ACC112 (cell line): Measurements from ENCODE around the gene TMEM151B.
"Not testable (repeated sequence)": the region's sequence is repeated elsewhere in the genome, so short reads cannot be mapped to it uniquely, and the experiment has no call there.

Experiments used
- H2AFZ ChIP-seq: fragments of 200-600 bp; sonication (generic); one replicate; pipeline ENCODE4 v1.6.0; 2017; ENCODE audit warnings: antibody characterized with exemption, low read length; ENCODE audit not compliant: unreplicated experiment
- H3K27ac ChIP-seq: fragments of 200-600 bp; sonication (generic); 2 replicates; pipeline ENCODE4 v1.5.1; 2014; ENCODE audit warnings: low read depth, mild to moderate bottlenecking, antibody characterized with exemption, low read length, moderate library complexity
- H3K27me3 ChIP-seq: fragments of 200-600 bp; sonication (generic); 2 replicates; pipeline ENCODE4 v1.6.1; 2014; ENCODE audit warnings: mild to moderate bottlenecking, antibody characterized with exemption, low read length, moderate library complexity, mixed read lengths; ENCODE audit not compliant: insufficient read depth
- H3K36me3 ChIP-seq: fragments of 200-600 bp; sonication (generic); 2 replicates; pipeline ENCODE4 v1.6.1; 2016; ENCODE audit warnings: mild to moderate bottlenecking, antibody characterized with exemption, low read length, moderate library complexity, mixed read lengths; ENCODE audit not compliant: insufficient read depth
- H3K4me1 ChIP-seq: fragments of 200-600 bp; sonication (generic); one replicate; pipeline ENCODE4 v1.6.1; 2016; ENCODE audit warnings: low read length, mixed read lengths; ENCODE audit not compliant: insufficient read depth, unreplicated experiment, control insufficient read depth
- H3K4me3 ChIP-seq: fragments of 200-600 bp; sonication (generic); 2 replicates; pipeline ENCODE4 v1.5.1; 2014; ENCODE audit warnings: mild to moderate bottlenecking, low read depth, low read length
- H3K79me2 ChIP-seq: fragments of 200-600 bp; sonication (generic); one replicate; pipeline ENCODE4 v1.6.0; 2016; ENCODE audit warnings: low read length; ENCODE audit not compliant: control insufficient read depth, unreplicated experiment, insufficient read depth

Gene TMEM151B

DNA sequence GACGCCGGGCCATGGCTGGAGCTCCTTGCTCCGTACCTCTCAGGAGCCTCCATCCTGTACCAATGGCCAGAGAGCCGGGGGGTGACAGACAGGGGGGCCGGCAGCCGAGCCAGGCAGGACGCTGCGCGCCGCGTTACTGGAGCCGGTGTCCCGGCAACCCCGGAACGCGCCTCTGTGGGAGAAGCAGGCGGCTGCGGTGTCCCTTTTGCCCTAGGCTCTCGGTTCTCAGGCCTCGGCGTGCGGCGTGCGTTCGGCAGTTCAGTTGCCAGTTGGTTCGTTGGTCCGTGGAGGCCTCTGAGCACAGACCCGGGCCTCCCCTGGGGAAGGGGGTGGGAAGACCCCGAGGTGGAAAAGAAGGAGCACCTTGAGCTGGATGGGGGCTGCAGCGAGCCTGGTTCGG is 72.2 kb downstream of the TMEM151B start, which contains the start of gene SPATS1:
Gene SPATS1 (plus strand): TSS at position 162 of the 400 bp plus-strand sequence. CDS start 446 bp downstream, outside the sequence.
- H3K4me1 ChIP-seq, result peaks cover 11% of the 10 kb centered on the region
- peak within 1 kb of the TSS; percentile 31 for H2AFZ ChIP-seq
- H3K27me3 ChIP-seq, result peaks cover 45% of the 10 kb centered on the region
- H3K27ac ChIP-seq, result no peak within 1 kb of the TSS
- H3K36me3 ChIP-seq, result no peaks in the 10 kb centered on the region
- H3K79me2 ChIP-seq, result no peaks in the 10 kb centered on the region
- peak within 1 kb of the TSS; percentile 63 for H3K4me3 ChIP-seq

DNA sequence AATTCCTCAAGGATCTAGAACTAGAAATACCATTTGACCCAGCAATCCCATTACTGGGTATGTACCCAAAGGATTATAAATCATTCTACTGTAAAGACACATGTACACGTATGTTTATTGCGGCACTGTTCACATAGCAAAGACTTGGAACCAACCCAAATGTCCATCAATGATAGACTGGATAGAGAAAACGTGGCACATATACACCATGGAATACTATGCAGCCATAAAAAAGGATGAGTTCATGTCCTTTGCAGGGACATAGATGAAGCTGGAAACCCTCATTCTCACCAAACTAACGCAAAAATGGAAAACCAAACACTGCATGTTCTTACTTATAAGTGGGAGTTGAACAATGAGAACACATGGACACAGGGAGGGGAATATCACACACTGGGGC is 76.6 kb downstream of the TMEM151B start:
- not testable (repeated sequence) for H3K36me3 ChIP-seq, H2AFZ ChIP-seq, H3K27ac ChIP-seq, H3K79me2 ChIP-seq, H3K4me1 ChIP-seq, H3K4me3 ChIP-seq
- H3K27me3 ChIP-seq, result peaks cover 40% of the 10 kb centered on the region

GRCh38 chr6:44349904-44350649 is 79.8 kb downstream of the TMEM151B start:
- Histone ChIP-seq H2AFZ (no peak overlapping the region), H3K27ac (no peak overlapping the region), H3K36me3 (no peaks in the 10 kb centered on the region), H3K79me2 (no peaks in the 10 kb centered on the region), H3K27me3 (peaks cover 8% of the 10 kb centered on the region), H3K4me3 (no peak overlapping the region), H3K4me1 (no peaks in the 10 kb centered on the region)

GRCh38 chr6:44350650-44350994 is 80.4 kb downstream of the TMEM151B start:
- not testable (repeated sequence) for H3K4me1 ChIP-seq, H2AFZ ChIP-seq, H3K27ac ChIP-seq, H3K79me2 ChIP-seq, H3K27me3 ChIP-seq, H3K36me3 ChIP-seq, H3K4me3 ChIP-seq

DNA sequence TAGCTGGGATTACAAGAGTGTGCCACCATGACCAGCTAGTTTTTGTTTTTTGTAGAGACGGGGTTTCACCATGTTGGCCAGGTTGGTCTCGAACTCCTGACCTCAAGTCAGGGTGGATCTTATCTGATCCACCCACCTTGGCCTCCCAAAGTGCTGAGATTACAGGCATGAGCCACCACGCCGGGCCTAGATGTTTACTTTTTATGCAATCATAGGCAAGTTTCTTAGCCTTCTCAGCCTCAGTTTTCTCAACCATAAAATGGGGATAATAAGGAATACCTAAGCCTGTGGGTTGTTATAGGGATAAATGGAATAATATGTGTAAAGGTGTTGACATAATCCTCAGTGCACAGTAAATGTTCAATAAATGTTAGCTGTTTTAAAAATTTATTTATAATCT is 82.0 kb downstream of the TMEM151B start:
- no peaks in the 10 kb centered on the region for H3K36me3 ChIP-seq
- H3K79me2 ChIP-seq, result no peaks in the 10 kb centered on the region
- peaks cover 22% of the 10 kb centered on the region for H3K27me3 ChIP-seq
- no peak overlapping the region for H2AFZ ChIP-seq
- no peaks in the 10 kb centered on the region for H3K4me1 ChIP-seq
- no peak overlapping the region for H3K27ac ChIP-seq
- no peak overlapping the region for H3K4me3 ChIP-seq

- no peak overlapping the region for H2AFZ ChIP-seq
These were observed 83.1 kb downstream of the TMEM151B start for GRCh38 chr6:44353336-44353735.

GRCh38 chr6:44355640-44356039 is 85.4 kb downstream of the TMEM151B start:
- H3K27ac ChIP-seq, result no peak overlapping the region
- peaks cover 51% of the 10 kb centered on the region for H3K27me3 ChIP-seq
- no peaks in the 10 kb centered on the region for H3K4me1 ChIP-seq
- H3K79me2 ChIP-seq, result no peaks in the 10 kb centered on the region
- no peaks in the 10 kb centered on the region for H3K36me3 ChIP-seq
- H3K4me3 ChIP-seq, result no peak overlapping the region
- no peak overlapping the region for H2AFZ ChIP-seq

More at GRCh38 chr6:44353336-44353735, 83.1 kb downstream of the TMEM151B start:
- no peaks in the 10 kb centered on the region for H3K79me2 ChIP-seq
- no peaks in the 10 kb centered on the region for H3K36me3 ChIP-seq
- H3K4me1 ChIP-seq, result no peaks in the 10 kb centered on the region
- no peak overlapping the region for H3K4me3 ChIP-seq
- no peak overlapping the region for H3K27ac ChIP-seq
- peaks cover 32% of the 10 kb centered on the region for H3K27me3 ChIP-seq

GRCh38 chr6:44356487-44356886 is 86.2 kb downstream of the TMEM151B start:
- Histone ChIP-seq H2AFZ (no peak overlapping the region), H3K4me1 (no peaks in the 10 kb centered on the region), H3K27me3 (peaks cover 59% of the 10 kb centered on the region), H3K36me3 (no peaks in the 10 kb centered on the region), H3K4me3 (no peak overlapping the region), H3K79me2 (no peaks in the 10 kb centered on the region), H3K27ac (no peak overlapping the region)
